Aorta (tissue), 5 donors: ENCODE data around the gene SRF. TPM values are rescaled to one million over a fixed set of nuclear protein-coding genes. Genes with fewer than 3 reads are reported as not detected.
"Not testable (repeated sequence)": the region's sequence is repeated elsewhere in the genome, so short reads cannot be mapped to it uniquely, and the experiment has no call there.

Source experiments
- ATAC-seq: fragments of 200-7000 bp; cut with Tn5 transposase; one replicate; pipeline ENCODE4 v1.9.1; 2022; ENCODE audit warnings: moderate library complexity; ENCODE audit not compliant: low FRiP score
- DNase-seq, 2 donors: peaks; one replicate each; pipeline ENCODE4 v3.0.0-alpha.2; 2020
- H3K27ac ChIP-seq, 2 donors: one replicate each; pipeline ENCODE4 v1.5.1; 2013; ENCODE audit warnings: low read length in 2 of 2, mild to moderate bottlenecking in 2 of 2, moderate library complexity in 2 of 2, control low read depth in 1 of 2, inconsistent platforms in 1 of 2, low read depth in 1 of 2
- H3K27me3 ChIP-seq, 2 donors: one replicate each; pipeline ENCODE4 v1.6.1; 2013; ENCODE audit warnings: control low read depth in 1 of 2, low read length in 1 of 2, mild to moderate bottlenecking in 1 of 2, moderate library complexity in 1 of 2; ENCODE audit not compliant: insufficient read depth in 2 of 2, control insufficient read depth in 1 of 2
- H3K36me3 ChIP-seq, 2 donors: one replicate each; pipeline ENCODE4 v1.6.1; 2013; ENCODE audit warnings: control low read depth in 1 of 2, low read length in 1 of 2, mild to moderate bottlenecking in 1 of 2; ENCODE audit not compliant: insufficient read depth in 2 of 2, control insufficient read depth in 1 of 2
- H3K4me1 ChIP-seq, 2 donors: one replicate each; pipeline ENCODE4 v1.6.1; 2013; ENCODE audit warnings: low read length in 2 of 2, control low read depth in 1 of 2, mild to moderate bottlenecking in 1 of 2, moderate library complexity in 1 of 2; ENCODE audit not compliant: insufficient read depth in 2 of 2, control insufficient read depth in 1 of 2
- H3K4me3 ChIP-seq, 2 donors: one replicate each; pipeline ENCODE4 v1.5.1; 2013; ENCODE audit warnings: low read length in 2 of 2, control low read depth in 1 of 2, mild to moderate bottlenecking in 1 of 2
- H3K9me3 ChIP-seq: one replicate; pipeline ENCODE4 v1.6.1; 2013; ENCODE audit warnings: mild to moderate bottlenecking, low read length; ENCODE audit not compliant: control insufficient read depth
- WGBS, 2 donors: extraction: QIAGEN DNeasy Blood & Tissue Kit; methylation state at CpG; one replicate each; pipeline ENCODE4 v1.1.7; 2013; 5-methylcytosine and 5-hydroxymethylcytosine counted together
- intact Hi-C, 2 donors: fragments of 100-400 bp; cut with DNase I; formaldehyde crosslinking; loops; one replicate each; pipeline versions ENCODE4 v1.14.2 to v1.15.0; 2022
- polyA plus RNA-seq, 2 donors: library from polyadenylated mRNA; stranded (reverse); fragments of 200-250 nt; gene quantifications; one replicate each; pipeline ENCODE4 v1.2.3, GENCODE V29; 2013
- total RNA-seq, 2 donors: library from RNA; stranded (reverse); fragmentation: NEBNext Ultra II Directional; extraction: Animal tissue kit (Norgen Biotek cat#: 25700); gene quantifications; one replicate each; pipeline ENCODE4 v1.2.1, GENCODE V29; 2021
- donor health status: healthy with polysubstance abuse.
- donor health status: Bipolar disorder and iron deficiency.
- donor health status: DM: no; HTN: no; CAD: no.
- donor health status: DM: no; HTN: no; CAD: no.
- donor health status: DM: yes; HTN: yes; CAD: no.

Gene SRF
- total and polyA plus RNA-seq, 4 donors: 23.8 to 106 (median 44.4) TPM

DNA sequence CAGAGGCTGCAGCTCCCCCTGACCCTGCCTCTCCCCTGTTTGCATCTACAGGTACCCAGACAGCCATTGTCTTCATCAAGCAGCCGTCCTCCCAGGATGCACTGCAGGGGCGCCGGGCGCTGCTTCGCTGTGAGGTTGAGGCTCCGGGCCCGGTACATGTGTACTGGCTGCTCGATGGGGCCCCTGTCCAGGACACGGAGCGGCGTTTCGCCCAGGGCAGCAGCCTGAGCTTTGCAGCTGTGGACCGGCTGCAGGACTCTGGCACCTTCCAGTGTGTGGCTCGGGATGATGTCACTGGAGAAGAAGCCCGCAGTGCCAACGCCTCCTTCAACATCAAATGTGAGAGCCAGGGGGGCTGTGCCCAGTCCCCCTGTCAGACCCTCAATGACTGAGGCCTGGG, 42.1 kb upstream of the SRF start:
- WGBS, 2 donors: 9 to 12% methylated on average over 16 of the region's 16 CpGs
- Histone ChIP-seq H3K4me1 (no peaks in the 10 kb centered on the region), H3K36me3 (no peaks in the 10 kb centered on the region), H3K4me3 (no peak overlapping the region), H3K27me3 (no peaks in the 10 kb centered on the region), H3K9me3 (no peaks in the 10 kb centered on the region), H3K27ac (no peak overlapping the region)
- no peak for ATAC-seq
- intact Hi-C loops: loop anchor here in 1 of 2 donors (5.0 kb wide), 2 partner anchors 57 to 227 kb away; no protein-coding TSS in a partner anchor
- no peak for DNase-seq

DNA sequence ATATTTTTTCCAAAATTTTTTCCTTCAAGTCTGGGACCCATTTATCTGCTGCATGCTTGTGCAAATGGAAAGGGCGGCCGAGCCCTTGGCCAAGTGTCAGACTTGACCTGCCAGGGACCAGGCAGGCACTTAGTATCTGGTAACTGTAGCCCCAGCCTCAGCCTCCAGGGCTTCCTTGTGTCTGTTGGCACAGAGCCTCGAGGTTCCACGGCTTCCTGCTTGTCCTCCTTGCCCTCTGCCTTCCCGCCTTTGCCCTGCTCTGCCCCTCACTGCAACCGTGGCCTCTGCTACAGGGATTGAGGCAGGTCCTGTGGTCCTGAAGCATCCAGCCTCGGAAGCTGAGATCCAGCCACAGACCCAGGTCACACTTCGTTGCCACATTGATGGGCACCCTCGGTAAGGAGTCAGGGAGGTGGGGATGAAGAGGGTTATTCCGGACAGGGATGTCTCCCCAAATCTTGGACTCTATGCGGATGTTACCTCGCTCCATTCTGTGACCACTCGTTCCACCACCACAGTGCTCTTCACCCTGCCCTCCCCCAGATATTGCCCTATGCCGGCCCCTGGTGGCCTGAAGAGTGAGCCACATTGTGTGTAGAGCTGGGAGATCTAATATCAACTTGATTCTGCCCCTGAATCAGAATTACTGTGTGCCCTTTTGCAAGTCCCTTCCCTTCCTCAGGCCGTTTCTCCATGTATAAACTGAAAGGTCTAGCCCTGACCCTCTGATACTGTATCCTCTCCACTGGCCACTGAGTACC, 41.5 kb upstream of the SRF start:
- Histone ChIP-seq H3K36me3 (no peaks in the 10 kb centered on the region), H3K9me3 (no peaks in the 10 kb centered on the region), H3K27ac (no peak overlapping the region), H3K4me3 (no peak overlapping the region), H3K27me3 (no peaks in the 10 kb centered on the region), H3K4me1 (no peaks in the 10 kb centered on the region)
- DNase-seq (no peak), ATAC-seq (peak; percentile 70)
- intact Hi-C loops: loop anchor here (2.0 to 5.0 kb wide), 3 partner anchors 57 to 229 kb away; no protein-coding TSS in a partner anchor
- 14 to 17% methylated on average over 15 of the region's 15 CpGs for WGBS, 2 donors

DNA sequence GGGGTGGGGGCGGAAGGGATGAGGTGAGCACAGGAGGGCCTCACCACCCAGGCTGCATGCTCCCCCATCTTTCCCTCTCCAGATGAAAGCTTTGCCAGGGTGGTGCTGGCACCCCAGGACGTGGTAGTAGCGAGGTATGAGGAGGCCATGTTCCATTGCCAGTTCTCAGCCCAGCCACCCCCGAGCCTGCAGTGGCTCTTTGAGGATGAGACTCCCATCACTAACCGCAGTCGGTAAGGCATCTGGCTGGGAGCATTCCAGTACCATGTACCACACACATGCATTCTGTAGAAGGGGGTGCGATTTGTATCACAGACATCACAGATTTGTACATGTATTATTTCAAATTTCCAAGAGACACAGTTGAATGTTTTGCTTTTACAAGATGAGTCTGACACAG, 40.6 kb upstream of the SRF start:
- DNase-seq (no peak), ATAC-seq (no peak)
- no peak overlapping the region for H3K4me3 ChIP-seq
- intact Hi-C loops: loop anchor here in 1 of 2 donors (2.0 kb wide), 1 partner anchor 230 kb away; no protein-coding TSS in a partner anchor
- H3K27me3 ChIP-seq: no peaks in the 10 kb centered on the region
- H3K27ac ChIP-seq: no peak overlapping the region
- WGBS, 2 donors: 92 to 95% methylated on average over 7 of the region's 7 CpGs
- H3K4me1 ChIP-seq: no peaks in the 10 kb centered on the region
- no peaks in the 10 kb centered on the region for H3K9me3 ChIP-seq
- no peaks in the 10 kb centered on the region for H3K36me3 ChIP-seq

DNA sequence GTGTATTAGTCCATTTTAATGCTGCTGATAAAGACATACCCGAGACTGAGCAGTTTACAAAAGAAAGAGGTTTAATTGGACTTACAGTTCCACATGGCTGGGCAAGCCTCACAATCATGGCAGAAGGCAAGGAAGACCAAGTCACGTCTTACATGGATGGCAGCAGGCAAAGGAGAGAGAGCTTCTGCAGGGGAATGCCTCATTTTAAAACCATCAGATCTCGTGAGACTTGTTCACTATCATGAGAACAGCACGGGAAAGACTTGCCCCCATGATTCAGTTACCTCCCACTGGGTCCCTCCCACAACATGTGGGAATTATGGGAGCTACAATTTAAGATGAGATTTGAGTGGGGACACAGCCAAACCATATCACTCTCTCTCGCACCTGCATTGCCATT, 39.7 kb upstream of the SRF start:
- not testable (repeated sequence) for DNase-seq, H3K27me3 ChIP-seq, H3K4me3 ChIP-seq, H3K9me3 ChIP-seq, ATAC-seq, H3K4me1 ChIP-seq, H3K36me3 ChIP-seq, H3K27ac ChIP-seq
- WGBS, 2 donors: 82 to 84% methylated on average over 5 of the region's 5 CpGs
- intact Hi-C loops: loop anchor here in 1 of 2 donors (2.0 kb wide), 1 partner anchor 231 kb away; no protein-coding TSS in a partner anchor

DNA sequence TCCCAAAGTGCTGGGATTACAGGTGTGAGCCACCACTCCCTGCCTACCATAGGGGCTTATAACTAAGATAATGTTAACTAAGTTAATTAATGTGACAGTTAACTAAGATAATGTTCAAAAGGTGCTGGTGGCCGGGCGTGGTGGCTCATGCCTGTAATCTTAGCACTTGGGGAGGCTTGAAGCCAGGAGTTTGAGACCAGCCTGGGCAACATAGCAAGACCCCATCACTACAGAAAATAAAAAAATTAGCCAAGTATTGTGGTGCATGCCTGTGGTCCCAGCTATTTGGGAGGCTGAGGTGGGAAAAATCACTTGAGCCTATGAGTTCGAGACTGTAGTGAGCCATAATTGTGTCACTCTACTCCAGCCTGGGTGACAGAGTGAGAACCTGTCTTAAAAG, 32.8 kb upstream of the SRF start:
- Histone ChIP-seq H3K4me3 (no peak overlapping the region), H3K36me3 (no peaks in the 10 kb centered on the region), H3K27ac (no peak overlapping the region), H3K9me3 (no peaks in the 10 kb centered on the region), H3K4me1 (no peaks in the 10 kb centered on the region), H3K27me3 (no peaks in the 10 kb centered on the region)
- no peak for ATAC-seq
- 96 to 98% methylated on average over 3 of the region's 3 CpGs for WGBS, 2 donors
- intact Hi-C loops: no loop called here
- no peak for DNase-seq

DNA sequence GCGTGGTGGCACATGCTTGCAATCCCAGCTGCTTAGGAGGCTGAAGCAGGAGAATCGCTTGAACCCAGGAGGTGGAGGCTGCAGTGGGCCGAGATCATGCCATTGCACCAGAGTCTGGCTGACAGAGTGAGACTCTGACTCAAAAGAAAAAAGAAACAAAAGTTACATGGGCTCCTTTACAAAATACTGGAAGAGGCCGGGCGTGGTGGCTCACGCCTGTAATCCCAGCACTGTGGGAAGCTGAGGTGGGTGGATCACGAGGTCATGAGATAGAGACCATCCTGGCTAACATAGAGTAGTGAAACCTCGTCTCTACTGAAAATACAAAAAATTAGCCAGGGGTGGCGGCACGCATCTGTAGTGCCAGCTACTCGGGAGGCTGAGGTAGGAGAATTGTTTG, 31.1 kb upstream of the SRF start:
- H3K36me3 ChIP-seq, H3K9me3 ChIP-seq, H3K27me3 ChIP-seq, H3K4me3 ChIP-seq, H3K27ac ChIP-seq, DNase-seq, ATAC-seq, H3K4me1 ChIP-seq: not testable (repeated sequence)
- intact Hi-C loops: loop anchor here (5.0 kb wide), 2 partner anchors 68 to 238 kb away; no protein-coding TSS in a partner anchor
- WGBS, 2 donors: 90 to 92% methylated on average over 11 of the region's 11 CpGs

DNA sequence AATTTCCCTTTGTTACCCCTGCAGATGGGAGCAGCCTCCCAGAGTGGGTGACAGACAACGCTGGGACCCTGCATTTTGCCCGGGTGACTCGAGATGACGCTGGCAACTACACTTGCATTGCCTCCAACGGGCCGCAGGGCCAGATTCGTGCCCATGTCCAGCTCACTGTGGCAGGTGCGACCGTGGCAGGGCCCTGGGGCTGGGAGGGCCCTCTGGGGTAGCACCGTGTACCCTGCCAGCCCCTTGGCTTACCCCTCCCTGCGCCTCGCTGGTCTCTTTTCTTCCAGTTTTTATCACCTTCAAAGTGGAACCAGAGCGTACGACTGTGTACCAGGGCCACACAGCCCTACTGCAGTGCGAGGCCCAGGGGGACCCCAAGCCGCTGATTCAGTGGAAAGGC, 29.4 kb upstream of the SRF start:
- no peak overlapping the region for H3K27ac ChIP-seq
- ATAC-seq: no peak
- intact Hi-C loops: loop anchor here (2.0 to 5.0 kb wide), 3 partner anchors 69 to 241 kb away; no protein-coding TSS in a partner anchor
- no peaks in the 10 kb centered on the region for H3K27me3 ChIP-seq
- no peak for DNase-seq
- H3K9me3 ChIP-seq: no peaks in the 10 kb centered on the region
- no peak overlapping the region for H3K4me3 ChIP-seq
- 92% methylated on average over 14 to 16 of the region's 16 CpGs for WGBS, 2 donors
- no peaks in the 10 kb centered on the region for H3K36me3 ChIP-seq
- no peaks in the 10 kb centered on the region for H3K4me1 ChIP-seq

DNA sequence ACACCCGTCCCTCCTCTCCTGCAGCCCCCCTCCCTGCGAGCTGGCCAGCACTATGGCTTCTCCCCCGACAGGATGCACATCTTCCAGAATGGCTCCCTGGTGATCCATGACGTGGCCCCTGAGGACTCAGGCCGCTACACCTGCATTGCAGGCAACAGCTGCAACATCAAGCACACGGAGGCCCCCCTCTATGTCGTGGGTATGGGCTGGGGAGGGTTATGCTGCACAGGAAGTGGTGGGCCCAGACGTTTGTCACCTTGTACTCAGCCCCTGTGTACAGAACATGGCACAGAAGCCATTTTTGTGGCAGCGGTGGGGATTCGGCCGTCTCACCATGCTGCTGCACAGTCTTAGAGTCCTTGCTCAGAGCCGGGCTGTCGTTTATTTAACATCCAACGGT, 29.0 kb upstream of the SRF start:
- Histone ChIP-seq H3K27ac (no peak overlapping the region), H3K4me3 (no peak overlapping the region), H3K9me3 (no peaks in the 10 kb centered on the region), H3K4me1 (no peaks in the 10 kb centered on the region), H3K27me3 (no peaks in the 10 kb centered on the region), H3K36me3 (no peaks in the 10 kb centered on the region)
- ATAC-seq (no peak), DNase-seq (no peak)
- 85 to 86% methylated on average over 14 of the region's 14 CpGs for WGBS, 2 donors
- intact Hi-C loops: loop anchor here (2.0 to 5.0 kb wide), 3 partner anchors 70 to 241 kb away; no protein-coding TSS in a partner anchor
